NT2/D1 (cell line): ENCODE data around the gene SYK.
"Not testable (repeated sequence)": the region's sequence is repeated elsewhere in the genome, so short reads cannot be mapped to it uniquely, and the experiment has no call there.

ENCODE experiments used
- SUZ12 ChIP-seq: IDR thresholded peaks from 2 replicates; pipeline ENCODE4 v1.6.1; 2011; ENCODE audit not compliant: insufficient read length, insufficient read depth; ENCODE audit errors: extremely low read depth
- YY1 ChIP-seq: IDR thresholded peaks from 2 replicates; pipeline ENCODE4 v1.6.1; 2011; ENCODE audit not compliant: insufficient read length, insufficient read depth

- not testable (repeated sequence) for TF ChIP-seq SUZ12, YY1
Observed at GRCh38 chr9:90788527-90788926, 13.1 kb upstream of the SYK start.
